ENCODE measurements around the gene IGF1R.

- no peak for TF ChIP-seq POLR2A (IDR thresholded peaks at IDR 0.05)
- TF ChIP-seq POLR2AphosphoS5 (IDR thresholded peaks at IDR 0.05) = no peak
- TF ChIP-seq CTCF (IDR thresholded peaks at IDR 0.05) = no peak
- TF ChIP-seq EP300 (IDR thresholded peaks at IDR 0.05) = no peak
These were observed 117.3 kb downstream of the IGF1R start for GRCh38 chr15:98765610-98766009.
